GM19043 (cell line): ENCODE data around the gene POU6F2.
"Not testable (repeated sequence)": the region's sequence is repeated elsewhere in the genome, so short reads cannot be mapped to it uniquely, and the experiment has no call there.

Source experiments
- ATAC-seq: cut with Tn5 transposase; IDR thresholded peaks from one replicate; pipeline ENCODE4 v1.9.1; 2021; ENCODE audit warnings: low read depth; ENCODE audit not compliant: unreplicated experiment

Gene POU6F2

DNA sequence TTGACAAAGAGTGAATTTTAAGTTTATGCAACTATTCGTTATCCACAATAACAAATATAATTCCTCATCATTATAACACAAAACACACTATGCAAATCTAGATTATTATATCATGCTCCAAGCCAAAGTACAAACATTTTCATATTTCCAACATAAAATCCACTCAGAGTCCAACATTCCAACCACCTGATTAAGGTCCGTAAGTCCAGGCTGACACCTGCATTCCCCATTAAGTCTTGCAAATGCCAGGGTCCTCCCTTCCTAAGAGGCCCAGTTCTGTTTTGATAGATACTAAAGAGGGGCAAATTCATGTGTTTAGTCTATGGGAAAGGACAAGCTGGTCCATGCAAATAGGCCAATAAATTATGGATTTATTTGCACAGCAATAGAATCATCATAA, 206.1 kb downstream of the POU6F2 start:
- ATAC-seq = no peak

DNA sequence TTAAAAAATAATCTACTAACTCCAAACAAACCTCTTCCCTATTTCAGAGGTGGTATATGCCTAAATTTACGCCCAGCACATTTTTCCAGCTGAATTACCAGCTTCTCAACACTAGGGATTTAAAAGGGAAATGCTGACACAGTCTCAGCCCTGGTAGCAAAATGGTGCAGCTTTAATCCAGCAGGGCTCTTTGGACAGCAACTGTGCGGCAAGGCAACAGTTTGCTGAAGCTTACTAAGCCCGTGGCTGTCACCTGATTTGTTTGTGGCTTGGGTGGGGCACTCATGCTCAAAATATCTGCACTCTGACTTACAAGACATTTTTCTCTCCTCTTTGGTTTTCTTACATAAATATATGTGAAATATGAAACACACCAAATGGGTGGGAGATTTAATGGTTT, 206.7 kb downstream of the POU6F2 start:
- no peak for ATAC-seq

DNA sequence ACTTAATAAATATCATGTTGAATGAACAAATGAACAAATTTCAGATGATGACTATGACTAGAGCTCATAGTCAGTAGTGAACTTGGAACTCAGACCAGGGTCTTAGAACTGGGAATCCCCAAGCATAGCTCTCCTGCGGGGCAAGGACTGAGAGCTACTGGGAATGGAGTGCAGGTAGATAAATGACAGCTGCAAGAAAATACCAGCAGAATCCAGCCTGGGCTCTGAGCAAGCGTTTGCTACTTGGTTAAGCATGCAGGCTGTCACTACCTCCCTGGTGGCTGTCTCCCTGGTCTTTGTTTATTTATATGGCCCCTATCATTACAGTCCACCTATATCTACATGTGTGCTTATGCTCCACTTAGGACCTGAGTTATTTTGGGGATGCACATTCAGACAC, 208.4 kb downstream of the POU6F2 start:
- no peak for ATAC-seq

DNA sequence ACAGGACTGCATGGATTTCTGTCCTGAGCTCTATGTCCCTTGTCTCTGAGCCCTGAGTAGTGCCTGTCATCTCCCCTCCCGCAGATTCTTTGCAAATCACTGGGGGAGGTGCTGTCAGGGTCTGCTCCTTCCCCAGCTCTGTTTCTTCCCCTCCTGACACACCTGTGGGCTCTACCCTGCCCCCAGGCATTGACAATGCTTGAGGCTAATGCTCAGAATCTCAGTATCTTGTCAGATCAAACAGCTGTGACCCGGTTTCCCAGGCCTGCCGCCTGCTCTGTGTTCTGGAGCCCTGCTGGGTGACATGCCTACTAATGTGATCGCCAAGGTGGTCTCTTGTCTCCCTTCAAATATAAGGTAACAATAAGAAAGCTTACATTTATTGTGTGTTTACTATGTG, 209.0 kb downstream of the POU6F2 start:
- no peak for ATAC-seq

DNA sequence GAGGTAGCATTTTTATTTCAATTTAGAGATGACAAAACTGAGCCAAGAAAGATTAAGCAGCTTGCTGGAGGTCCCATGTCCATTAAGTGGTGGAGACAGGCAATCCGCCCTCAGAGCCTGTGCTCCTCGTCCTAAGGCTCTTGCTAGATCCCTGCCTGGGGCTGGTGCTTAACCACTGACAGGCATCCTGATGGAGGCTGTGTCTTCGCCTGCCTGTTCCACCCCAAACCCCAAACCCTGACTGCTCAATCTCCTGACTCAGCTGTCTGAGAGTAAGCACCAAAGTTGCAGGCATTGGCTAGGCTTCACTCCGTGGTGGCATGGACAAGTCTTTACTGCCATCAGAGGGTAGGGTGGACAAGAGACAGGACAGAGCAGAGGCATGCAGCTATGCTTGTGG, 209.4 kb downstream of the POU6F2 start:
- ATAC-seq = no peak

DNA sequence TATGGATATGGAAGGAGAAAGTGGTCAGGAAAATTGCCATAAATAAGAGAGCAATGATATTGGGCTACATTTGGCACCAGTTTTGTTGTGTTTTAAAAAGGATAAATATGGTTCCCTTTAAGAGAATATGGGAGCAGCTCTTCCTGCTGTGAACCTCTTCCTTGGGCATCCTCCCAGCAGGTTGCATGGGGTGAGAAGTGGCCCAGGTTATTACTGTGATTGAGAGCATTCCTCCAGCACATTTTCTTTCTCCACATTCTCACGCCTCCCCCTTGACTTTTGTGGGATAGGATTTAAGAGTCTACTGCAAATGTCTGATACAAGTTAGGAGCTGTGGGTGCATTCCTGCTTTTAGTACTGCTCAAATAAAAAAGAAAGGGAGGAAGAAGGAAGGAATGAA, 214.8 kb downstream of the POU6F2 start:
- ATAC-seq = no peak

DNA sequence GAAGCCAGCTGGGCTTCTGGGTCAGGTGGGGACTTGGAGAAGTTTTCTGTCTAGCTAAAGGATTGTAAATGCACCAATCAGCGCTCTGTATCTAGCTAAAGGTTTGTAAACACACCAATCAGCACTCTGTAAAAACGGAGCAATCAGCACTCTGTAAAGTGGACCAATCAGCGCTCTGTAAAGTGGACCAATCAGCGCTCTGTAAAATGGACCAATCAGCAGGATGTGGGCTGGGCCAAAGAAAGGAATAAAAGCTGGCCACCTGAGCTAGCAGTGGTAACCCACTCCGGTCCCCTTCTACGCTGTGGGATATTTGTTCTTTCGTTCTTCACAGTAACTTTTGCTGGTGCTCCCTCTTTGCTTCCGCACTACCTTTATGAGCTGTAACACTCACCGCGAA, 216.7 kb downstream of the POU6F2 start:
- not testable (repeated sequence) for ATAC-seq

DNA sequence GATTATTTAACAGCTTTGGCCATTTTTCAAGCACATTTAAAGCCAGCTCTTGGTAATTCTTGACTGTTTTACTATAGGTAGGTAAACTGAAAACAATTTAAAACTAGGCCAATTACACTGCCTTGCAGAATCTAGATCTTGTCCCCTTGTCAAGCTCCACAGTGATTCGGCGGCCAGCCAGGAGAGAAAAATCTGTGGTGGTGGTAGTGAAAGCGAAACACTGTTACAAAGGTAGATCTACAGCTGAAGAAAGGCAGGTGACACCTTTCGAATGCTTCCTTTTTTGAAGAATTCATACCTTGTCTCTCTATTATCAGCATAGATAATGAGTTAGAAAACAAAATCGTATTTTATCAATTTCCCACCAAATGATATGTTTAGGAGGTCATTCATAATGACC, 218.3 kb downstream of the POU6F2 start:
- no peak for ATAC-seq

DNA sequence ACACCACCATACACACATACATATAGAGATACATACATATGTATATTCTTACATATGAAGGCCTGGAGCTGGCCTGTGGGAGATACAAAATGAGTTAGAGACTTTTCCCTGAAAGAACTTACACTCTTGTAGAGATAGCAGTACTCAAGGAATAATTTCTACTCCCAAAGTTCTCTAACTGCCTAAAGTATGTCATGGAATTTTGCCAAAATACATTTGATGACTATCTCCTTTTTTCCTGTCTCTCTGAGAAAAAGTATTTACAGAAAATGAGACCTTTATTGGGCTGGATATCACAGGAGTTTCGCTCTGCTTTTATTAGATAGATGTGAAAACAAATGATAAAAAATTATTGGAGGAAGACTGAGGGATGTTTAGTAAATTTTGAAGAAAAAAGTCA, 220.1 kb downstream of the POU6F2 start:
- no peak for ATAC-seq

DNA sequence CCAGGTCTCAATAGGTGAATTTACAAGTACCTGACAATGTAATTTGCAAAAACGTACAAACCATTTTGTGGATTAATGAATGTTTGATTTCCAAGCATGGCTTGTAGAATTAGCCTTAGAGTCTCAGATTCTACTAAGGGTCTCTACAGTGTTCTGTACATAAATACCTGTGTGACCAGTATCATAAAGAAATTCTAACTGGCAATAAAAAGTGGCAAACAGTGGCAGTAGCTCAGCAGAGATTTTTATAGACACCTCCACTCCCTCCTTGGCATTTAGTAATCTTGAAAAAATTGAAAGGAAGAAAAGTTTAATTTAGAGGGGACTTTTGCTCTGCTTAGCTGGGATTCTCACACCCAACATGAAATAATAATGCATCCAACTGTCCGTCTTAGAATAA, 220.8 kb downstream of the POU6F2 start:
- ATAC-seq = no peak

DNA sequence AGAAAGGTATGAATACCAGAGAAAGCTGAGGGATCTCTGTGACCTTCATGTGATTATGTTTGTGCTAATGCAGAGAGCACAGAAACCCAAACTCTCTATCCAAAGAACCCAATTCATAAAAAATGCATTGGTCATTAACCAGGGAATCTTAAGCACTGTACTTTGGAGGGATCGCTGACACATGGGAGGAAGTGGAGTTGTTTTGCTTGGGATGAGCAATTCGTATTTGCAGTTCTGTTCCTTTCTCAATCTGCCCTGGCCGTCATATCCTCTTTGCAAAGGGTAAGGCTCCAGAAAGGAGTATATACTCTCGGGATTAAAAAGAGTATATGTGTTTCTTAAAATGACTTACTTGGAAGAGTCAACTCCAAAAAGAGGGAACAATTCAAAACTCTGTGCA, 221.3 kb downstream of the POU6F2 start:
- no peak for ATAC-seq

DNA sequence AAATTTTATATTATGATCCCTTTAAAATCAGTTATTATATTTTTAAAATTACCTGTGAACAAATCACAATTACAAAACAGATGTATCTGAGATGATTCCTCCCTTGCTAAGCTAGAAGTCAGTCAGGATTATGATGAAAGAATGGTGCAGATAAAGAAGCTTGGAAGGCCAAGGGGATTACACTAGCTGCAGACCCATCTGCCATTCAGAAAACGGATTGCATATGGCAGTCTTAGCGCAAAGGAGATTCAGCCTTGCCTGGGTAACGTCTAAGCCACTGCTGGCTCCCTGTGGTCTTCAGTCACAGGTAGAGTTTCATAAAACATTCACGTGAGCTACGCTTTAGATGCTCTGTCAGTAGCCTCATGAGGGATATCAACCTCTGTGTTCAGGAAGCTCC, 222.2 kb downstream of the POU6F2 start:
- ATAC-seq = no peak

DNA sequence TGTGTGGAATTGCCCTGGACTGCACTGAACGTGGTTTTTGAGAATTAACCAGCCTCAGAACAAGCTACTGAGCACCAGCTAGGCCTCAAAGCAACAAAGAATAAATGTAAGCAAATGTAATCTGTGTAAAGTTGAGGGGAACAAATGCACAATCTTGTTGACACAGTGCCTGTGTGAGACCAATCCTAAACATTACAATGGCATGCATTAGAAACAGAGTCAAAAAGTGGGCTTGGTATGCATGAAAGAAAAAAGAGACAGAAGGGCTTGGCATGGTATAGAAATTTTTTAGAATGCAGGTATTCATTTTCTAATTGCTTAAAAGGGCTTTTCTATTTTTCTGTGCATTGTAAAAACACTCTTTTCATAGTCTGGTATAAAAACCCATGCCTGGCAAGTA, 224.3 kb downstream of the POU6F2 start:
- ATAC-seq = no peak

DNA sequence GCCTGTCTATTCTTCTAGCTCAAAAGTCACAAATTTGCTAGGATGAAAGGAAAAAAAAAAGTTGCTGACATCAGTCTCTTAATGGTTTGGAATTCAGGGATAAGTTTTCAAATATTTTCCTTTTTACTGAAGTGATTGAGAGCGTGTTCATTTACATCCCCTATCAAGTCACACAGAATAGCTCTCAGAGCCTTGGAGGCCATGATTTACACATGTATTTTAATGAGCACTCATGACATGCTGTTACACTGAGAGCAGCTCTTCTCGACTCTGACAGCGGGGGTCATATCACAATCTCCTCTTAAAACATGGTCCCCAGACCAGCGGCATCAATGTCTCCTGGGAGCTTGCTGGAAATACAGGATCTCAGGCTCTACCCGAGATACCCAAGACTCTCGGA, 232.7 kb downstream of the POU6F2 start:
- ATAC-seq = no peak

DNA sequence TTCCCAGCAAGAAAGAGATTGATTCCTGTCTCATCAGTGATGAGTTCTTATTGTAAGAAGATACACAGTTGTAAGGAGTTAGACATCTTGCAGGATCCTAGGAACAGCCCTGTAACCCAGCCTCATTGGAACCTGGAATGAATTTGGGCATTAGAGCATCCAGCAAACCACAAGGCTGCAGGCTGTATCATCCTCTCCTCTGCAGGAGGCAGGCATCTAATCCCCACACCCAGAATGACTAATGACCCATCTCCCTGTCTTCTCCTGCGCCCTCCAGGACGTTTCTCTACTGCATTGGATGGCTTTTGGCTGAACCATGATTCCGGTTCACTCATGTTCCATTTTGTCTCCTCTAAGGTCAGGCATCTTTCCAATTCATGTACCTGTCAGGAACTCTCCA, 233.9 kb downstream of the POU6F2 start:
- ATAC-seq = no peak

DNA sequence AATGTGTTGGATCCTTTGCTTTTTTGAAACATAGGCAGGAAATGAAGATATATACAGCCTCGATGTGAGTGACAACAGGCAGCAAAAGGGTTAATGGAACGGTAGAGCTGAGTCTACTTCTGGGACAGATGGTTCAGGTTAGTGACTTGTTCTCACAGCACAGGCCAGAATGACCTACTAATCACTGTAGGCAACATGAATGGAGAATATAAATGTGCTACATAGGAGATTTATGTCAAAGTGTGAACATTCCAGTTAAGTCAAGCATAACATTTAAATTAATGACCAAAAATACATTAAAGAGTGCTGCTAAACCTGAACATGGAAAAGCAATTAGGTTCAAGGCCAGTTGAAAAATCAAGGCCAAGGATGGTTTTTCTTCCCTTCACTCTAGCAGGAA, 235.2 kb downstream of the POU6F2 start:
- ATAC-seq = no peak

DNA sequence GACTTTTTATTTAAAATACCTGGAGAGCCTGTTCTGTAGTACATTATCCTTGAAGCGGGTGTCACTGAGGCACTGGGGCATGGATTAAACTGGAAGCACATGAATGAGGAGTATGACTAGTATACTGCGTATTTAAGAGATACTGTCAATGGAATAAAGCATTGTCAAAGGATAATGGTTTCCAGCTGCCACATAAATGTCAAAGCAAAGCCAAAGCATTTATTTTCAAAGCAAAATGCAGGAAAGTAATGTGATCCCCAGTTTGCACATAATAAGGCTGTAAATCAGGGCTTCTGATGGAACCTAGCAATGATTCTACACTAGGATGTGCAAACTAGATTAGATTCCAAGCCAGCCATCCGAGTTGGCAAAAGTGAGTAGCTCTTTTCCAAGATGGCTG, 240.1 kb downstream of the POU6F2 start:
- ATAC-seq = no peak

DNA sequence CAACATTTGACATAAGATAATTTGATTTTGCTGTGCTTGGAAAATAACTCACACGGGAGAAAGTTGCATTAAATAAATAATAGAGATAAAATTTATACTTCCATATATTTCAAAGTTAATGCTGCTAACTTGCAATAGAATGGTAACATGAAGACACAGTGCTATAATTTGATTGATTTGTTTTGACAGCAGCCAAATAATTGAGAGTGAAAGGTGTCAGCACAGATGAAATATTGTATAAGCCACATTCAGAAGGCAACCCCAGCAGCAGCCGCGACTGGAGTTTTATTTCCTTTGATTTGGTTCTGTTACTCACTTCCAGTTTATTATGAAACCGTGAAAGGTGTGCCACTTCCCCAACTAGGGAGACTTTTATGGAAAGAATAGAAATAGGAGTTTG, 242.2 kb downstream of the POU6F2 start:
- ATAC-seq = no peak

DNA sequence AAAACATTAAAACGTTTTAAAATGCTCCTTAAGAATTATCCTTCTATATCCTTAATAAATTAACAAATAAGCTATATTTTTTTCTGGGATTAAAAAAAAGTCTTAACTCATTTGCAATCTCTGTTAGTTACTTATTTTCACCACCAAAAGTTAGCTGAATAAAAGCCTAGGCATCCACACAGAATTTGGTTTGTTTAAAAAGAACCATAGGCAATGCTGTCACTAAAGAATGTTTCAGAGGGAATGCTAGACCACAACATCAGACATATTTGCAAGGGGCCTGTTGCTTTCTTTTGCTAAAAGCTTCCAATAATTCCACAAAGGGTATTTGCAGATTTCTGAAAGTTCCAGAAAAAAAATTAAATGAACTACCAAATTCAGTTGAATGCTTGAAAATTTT, 244.2 kb downstream of the POU6F2 start:
- ATAC-seq = no peak

DNA sequence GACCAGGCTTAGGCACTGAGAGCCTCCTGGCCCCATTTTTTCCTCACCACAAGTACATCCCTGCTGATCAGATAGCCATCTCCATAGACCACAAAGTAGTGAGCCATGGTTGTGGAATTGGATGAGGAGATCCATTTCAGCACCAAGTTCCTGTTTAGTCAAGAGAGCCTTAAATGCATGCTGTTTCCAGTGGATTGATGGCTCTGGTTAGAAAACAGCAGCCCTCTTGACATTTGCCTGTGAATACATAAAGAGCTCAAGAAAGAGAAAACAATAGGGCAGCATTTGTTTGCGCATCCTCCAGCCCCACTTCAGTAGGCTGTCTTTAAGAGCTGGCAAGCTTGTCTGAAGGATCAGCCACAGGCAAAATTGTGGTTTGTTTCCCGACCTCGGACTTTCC, 251.2 kb downstream of the POU6F2 start:
- no peak for ATAC-seq

DNA sequence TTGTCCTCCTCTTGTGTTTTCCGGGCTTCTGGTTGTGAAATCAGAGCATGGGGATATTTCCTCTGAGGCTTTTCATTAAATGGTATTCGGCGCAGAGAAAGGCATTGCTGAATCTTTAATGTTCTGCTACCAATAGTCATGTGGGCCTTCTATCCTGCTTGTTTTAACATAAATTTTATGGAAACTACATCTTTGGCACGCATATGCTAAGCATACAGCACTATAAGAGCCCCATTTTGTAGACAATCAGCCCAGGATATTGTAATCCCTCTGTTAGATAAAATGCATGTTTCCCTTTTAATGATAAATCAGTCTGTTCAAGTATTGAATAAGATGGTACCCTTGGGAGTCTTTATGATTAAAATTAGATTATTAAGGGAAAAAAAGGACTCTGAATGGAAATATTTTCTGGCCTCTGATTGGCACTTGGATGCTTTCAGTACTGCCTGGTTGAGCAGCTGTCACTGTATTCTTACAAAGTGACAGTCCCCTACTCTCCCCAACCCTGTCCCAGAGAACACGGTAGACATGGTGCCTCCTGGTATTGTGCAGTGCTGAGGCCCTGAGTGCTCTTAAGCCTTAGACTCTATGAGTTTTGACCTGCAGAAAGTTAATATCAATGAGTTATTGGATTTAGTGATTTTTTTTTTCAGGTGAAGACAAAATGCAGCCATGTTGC, 256.3 kb downstream of the POU6F2 start:
- ATAC-seq = no peak

DNA sequence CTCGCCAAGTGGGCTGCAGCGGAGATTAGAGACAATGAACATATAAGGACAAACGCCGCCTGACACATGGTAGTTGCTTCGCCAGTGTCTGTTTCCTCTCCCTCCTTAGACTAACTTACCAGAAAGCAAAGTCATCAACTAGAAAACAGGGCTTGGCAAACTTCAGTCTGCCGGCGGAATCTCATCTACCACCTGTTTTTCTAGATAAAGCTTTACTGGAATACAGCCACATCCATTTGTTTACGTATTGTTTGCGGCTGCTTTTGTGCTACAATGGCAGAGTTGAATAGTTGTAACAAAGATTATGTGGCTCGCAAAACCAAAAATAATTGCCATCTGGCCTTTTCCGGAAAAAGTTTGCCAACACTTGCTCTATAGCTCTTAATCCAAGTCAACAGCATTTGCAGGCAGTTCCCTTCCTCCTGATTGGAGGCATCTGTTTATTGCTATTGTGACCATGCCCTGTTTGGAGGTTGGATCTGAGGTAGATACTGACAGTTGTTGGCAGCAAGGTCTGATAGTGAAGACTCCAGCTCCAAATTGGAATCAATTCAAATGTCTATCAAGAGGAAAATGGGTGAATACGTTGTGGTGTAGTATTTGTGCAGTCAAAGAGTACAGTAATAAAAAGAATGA, 260.6 kb downstream of the POU6F2 start:
- ATAC-seq = no peak

DNA sequence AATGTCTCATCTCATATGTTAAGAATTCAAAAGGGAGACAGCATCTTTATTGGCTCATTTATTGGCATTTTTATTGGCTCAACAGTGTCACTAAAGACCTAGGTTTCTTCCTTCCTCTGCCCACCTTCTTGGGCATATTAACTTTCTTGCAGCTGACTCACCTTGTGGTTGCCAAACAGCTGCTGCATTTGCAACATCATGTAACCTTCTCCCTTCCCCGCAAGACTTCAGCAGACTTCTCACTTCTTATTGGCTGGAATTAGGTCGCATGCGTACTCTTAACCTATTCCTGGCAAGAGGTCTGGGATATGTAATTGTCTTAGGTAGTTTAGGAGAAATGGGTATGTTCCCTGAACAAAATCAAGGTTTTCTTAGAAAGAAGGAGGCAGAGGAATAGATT, 263.2 kb downstream of the POU6F2 start:
- no peak for ATAC-seq
